ENCODE measurements around the gene PVALB.

The PVALB gene

DNA sequence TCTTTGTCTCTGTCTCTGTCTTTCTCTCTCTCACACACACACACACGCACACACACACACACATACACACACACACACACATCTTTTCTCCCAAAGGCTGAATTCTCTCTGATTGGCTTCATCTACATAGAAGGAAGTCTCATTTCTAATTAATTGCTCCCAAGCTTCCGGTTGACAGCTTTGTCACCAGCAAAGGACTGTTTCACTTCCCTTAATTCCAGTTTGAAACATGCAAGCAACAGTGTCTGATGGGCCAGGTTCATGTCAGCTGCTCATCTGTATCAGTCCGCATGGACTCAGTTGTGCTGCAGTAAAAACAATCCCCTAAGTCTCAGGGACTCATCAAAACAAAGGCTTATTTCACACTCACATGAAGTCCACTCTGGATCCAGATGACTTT, 16.2 kb upstream of the PVALB start:
- H2AFZ ChIP-seq (ENCODE audit: low read depth, low read length), result no peak overlapping the region

DNA sequence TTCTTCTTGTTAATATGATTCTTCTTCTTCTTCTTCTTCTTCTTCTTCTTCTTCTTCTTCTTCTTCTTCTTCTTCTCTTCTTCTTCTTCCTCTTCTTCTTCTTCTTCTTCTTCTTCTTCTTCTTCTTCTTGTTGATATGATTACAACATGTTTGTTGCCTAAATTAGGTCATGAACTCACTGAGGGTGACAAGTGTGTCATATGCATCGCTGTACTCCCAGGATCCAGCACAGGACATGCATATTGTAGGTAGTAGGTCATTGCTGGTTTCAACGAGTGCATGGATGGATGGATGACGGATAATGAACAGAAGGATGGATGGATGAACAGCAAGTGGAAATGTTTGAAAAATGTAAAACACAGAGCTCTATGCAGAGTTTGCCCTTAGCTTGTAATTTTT, 14.9 kb upstream of the PVALB start:
- Histone ChIP-seq H3K9me3 (ENCODE audit: low read length) (no peaks in the 10 kb centered on the region), H3K4me1 (ENCODE audit: insufficient read depth, low read length) (peaks cover under 1% of the 10 kb centered on the region), H2AFZ (ENCODE audit: low read depth, low read length) (no peak overlapping the region), H3K36me3 (ENCODE audit: insufficient read depth, low read length) (no peaks in the 10 kb centered on the region), H3K4me3 (ENCODE audit: low read length) (no peak overlapping the region), H3K27me3 (ENCODE audit: insufficient read depth, low read length) (no peaks in the 10 kb centered on the region)

More for the DNA sequence above, 16.2 kb upstream of the PVALB start:
- peaks cover 8% of the 10 kb centered on the region for H3K4me1 ChIP-seq (ENCODE audit: insufficient read depth, low read length)
- peaks cover under 1% of the 10 kb centered on the region for H3K9me3 ChIP-seq (ENCODE audit: low read length)
- H3K36me3 ChIP-seq (ENCODE audit: insufficient read depth, low read length), result no peaks in the 10 kb centered on the region
- H3K4me3 ChIP-seq (ENCODE audit: low read length), result no peak overlapping the region
- no peaks in the 10 kb centered on the region for H3K27me3 ChIP-seq (ENCODE audit: insufficient read depth, low read length)

DNA sequence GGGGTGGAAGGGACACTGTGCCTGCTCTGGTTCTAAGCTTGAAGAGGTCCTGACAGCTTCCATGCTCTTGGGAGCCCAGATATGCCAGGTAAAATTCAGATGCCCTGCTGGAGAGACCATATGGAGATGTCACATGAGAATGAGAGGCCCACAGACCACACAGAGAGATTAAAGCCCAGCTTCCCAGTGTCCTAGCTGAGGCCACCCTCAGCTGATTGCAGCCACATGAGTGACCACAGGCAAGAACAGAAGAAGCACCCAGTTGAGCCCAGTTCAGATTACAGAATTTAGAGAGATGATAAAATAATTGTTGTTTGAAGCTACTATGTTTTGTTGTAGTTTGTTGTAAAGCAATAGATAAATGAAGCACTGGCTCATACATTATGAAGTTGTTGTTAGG, 14.4 kb upstream of the PVALB start:
- Histone ChIP-seq H3K4me1 (ENCODE audit: insufficient read depth, low read length) (no peaks in the 10 kb centered on the region), H3K9me3 (ENCODE audit: low read length) (no peaks in the 10 kb centered on the region), H3K36me3 (ENCODE audit: insufficient read depth, low read length) (no peaks in the 10 kb centered on the region), H3K4me3 (ENCODE audit: low read length) (no peak overlapping the region), H2AFZ (ENCODE audit: low read depth, low read length) (no peak overlapping the region), H3K27me3 (ENCODE audit: insufficient read depth, low read length) (no peaks in the 10 kb centered on the region)

DNA sequence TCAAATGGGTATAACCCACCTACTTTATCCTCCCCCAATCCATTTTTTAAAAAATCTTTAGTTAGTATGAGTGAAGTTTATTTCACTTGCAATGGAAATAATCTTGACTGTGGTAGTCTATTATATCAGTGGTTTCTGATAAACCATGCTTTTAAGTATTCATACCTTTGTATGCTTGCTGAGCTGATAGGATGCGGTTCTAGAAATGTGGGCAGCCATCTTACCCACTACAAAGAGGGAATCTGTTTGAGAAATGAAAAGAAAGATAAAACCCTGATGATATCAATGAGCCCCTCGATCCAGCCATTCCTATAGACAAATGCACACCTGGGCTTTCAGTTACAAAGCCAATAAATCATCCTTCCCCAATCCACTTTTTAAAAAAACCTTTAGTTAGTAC, 13.8 kb upstream of the PVALB start:
- Histone ChIP-seq H3K36me3 (ENCODE audit: insufficient read depth, low read length) (no peaks in the 10 kb centered on the region), H3K9me3 (ENCODE audit: low read length) (no peaks in the 10 kb centered on the region), H3K4me3 (ENCODE audit: low read length) (no peak overlapping the region), H2AFZ (ENCODE audit: low read depth, low read length) (no peak overlapping the region), H3K27me3 (ENCODE audit: insufficient read depth, low read length) (no peaks in the 10 kb centered on the region), H3K4me1 (ENCODE audit: insufficient read depth, low read length) (no peaks in the 10 kb centered on the region)

DNA sequence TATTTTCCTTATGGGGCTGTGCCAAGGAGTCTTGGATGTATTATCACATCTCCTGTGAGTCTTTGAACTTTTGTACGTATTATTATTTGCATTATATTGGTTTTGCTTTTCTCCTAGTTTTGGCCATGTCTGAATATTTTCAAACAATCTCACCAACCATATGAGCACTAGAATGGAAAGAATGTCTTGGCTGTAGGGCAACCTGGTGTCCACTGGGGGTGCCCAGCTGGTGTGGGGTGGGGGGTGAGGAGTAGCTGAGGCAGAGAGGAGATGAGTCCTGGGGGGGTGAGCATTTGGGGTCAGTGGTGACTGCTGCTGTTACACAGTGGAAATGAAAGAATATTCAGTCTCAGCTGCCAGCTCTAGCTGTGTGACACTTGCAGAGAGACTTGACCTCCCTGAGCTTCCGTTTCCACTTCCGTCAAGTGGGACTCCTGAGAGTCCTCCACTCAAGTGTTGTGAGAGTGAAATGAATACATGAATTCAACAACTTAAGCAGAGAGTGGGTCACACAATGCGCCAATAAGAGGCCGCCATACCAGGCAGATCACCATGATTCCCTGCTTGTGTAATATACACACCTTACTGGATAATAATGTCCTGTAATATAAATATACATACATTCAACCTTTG, 12.7 kb upstream of the PVALB start:
- Histone ChIP-seq H3K36me3 (ENCODE audit: insufficient read depth, low read length) (no peaks in the 10 kb centered on the region), H2AFZ (ENCODE audit: low read depth, low read length) (no peak overlapping the region), H3K27me3 (ENCODE audit: insufficient read depth, low read length) (no peaks in the 10 kb centered on the region), H3K4me1 (ENCODE audit: insufficient read depth, low read length) (no peaks in the 10 kb centered on the region), H3K4me3 (ENCODE audit: low read length) (no peak overlapping the region), H3K9me3 (ENCODE audit: low read length) (no peaks in the 10 kb centered on the region)

DNA sequence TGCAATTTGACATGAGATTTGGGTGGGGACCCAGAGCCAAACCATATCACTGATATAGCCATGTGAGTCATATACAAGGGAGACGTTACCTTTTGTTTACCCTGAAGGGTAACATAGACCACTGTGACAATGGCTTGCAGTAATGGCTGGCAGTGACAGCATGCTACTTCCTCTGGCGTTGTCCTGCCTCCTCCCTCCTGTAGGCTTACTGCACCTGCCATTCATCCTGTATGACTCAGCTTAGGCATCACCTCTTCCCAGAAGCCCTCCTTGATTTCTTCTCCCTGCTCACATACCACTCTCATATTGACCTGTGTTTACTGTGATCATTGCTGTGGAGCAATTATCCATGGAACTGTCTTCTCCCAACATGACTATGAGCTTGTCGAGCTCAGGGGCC, 12.0 kb upstream of the PVALB start:
- Histone ChIP-seq H2AFZ (ENCODE audit: low read depth, low read length) (no peak overlapping the region), H3K36me3 (ENCODE audit: insufficient read depth, low read length) (no peaks in the 10 kb centered on the region), H3K4me1 (ENCODE audit: insufficient read depth, low read length) (no peaks in the 10 kb centered on the region), H3K27me3 (ENCODE audit: insufficient read depth, low read length) (no peaks in the 10 kb centered on the region), H3K9me3 (ENCODE audit: low read length) (no peaks in the 10 kb centered on the region), H3K4me3 (ENCODE audit: low read length) (no peak overlapping the region)

DNA sequence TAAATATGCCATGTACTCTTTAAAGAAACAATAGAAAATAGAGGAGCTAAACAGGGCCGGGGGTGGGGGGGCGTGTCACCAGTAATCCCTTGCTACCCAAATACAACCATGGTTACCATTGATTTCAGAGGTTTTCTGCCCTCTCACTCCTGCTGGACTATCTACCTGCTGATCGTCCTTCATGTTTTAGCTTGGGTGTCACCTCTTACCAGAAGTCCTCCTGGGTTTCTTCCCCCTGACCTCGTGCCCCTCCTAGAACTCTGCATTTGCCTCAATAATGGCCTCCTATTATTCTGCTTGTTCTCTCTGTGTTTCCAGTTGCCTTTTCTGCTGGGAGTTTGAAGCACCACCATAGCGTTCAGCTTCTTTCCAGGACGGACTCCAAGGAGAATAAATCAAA, 9.4 kb upstream of the PVALB start:
- H3K4me3 ChIP-seq (ENCODE audit: low read length), result no peak overlapping the region

DNA sequence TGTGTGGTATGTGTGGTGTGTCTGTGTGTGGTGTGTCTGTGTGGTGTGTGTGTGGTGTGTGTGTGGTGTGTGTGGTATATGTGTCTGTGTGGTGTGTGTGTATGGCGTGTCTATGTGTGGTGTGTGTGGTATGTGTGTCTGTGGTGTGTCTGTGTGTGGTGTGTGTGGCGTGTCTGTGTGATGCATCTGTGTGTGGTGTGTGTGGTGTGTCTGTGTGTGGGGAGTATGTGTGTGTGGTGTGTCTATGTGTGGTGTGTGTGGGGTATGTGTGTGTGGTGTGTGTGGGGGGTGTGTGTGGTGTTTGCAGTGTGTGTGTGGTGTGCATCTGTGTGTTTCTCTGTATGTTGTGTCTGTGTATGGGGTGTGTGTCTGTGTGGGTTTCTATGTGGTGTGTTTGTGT, 7.8 kb upstream of the PVALB start:
- peaks cover 10% of the 10 kb centered on the region for H3K27me3 ChIP-seq (ENCODE audit: insufficient read depth, low read length)

More for the DNA sequence above, 9.4 kb upstream of the PVALB start:
- H3K27me3 ChIP-seq (ENCODE audit: insufficient read depth, low read length), result peaks cover under 1% of the 10 kb centered on the region
- no peak overlapping the region for H2AFZ ChIP-seq (ENCODE audit: low read depth, low read length)
- H3K9me3 ChIP-seq (ENCODE audit: low read length), result no peaks in the 10 kb centered on the region
- H3K36me3 ChIP-seq (ENCODE audit: insufficient read depth, low read length), result no peaks in the 10 kb centered on the region
- H3K4me1 ChIP-seq (ENCODE audit: insufficient read depth, low read length), result no peaks in the 10 kb centered on the region

DNA sequence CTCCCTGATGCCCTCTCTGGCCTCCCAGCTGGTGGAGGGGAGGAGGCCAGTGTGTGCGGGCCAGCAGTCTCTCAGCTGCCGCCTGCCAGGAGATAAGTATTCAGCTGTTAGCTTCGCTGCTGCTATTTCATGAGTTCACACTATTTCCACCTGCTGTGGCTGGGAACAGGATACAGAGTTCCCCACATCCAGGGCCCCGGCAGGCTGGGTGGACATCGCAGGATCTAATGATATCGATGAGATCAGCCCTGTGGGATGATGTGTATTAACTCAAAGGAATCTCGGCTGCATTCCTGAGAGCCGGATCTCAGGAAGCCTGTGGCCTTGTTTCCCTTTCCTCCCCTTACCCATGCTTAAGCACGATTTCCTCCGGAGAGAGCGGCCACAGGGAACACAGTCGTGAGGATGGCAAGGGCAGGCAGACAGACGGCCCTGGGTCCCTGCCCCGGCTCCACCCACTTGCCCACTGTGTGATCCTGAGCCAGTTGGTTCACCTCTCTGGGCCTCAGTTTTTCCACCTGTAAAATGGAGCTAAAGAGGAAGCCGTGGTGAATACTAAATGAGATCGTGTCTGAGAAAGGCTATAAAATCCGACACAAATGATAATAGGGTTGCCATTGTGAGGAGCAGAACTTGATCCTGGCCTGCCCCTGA, 6.5 kb upstream of the PVALB start:
- Histone ChIP-seq H3K36me3 (ENCODE audit: insufficient read depth, low read length) (no peaks in the 10 kb centered on the region), H3K9me3 (ENCODE audit: low read length) (no peaks in the 10 kb centered on the region), H2AFZ (ENCODE audit: low read depth, low read length) (no peak overlapping the region), H3K4me1 (ENCODE audit: insufficient read depth, low read length) (no peaks in the 10 kb centered on the region), H3K27me3 (ENCODE audit: insufficient read depth, low read length) (peaks cover 20% of the 10 kb centered on the region), H3K4me3 (ENCODE audit: low read length) (no peak overlapping the region)

More for the DNA sequence above, 7.8 kb upstream of the PVALB start:
- Histone ChIP-seq H3K4me3 (ENCODE audit: low read length) (no peak overlapping the region), H3K9me3 (ENCODE audit: low read length) (no peaks in the 10 kb centered on the region), H3K36me3 (ENCODE audit: insufficient read depth, low read length) (no peaks in the 10 kb centered on the region), H2AFZ (ENCODE audit: low read depth, low read length) (no peak overlapping the region), H3K4me1 (ENCODE audit: insufficient read depth, low read length) (no peaks in the 10 kb centered on the region)

DNA sequence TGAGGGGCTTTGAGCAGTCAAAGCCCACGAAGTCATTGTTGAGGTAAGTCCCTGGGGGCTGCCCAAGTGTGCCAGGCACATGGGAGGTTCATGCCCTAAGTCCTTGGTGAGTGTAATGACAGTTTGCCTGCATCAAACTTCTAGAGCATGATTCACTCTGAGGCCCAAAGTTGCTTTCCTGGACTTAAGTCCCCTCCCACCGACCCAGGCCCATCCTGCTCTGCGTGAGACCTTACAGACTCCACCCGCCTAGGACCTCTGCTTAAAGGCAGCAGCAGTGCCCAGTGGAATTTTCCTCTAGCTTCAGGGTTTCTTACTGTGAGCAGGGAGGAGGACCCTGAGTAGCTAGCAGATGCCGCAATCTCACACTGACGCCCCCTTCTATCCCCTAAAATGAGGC, 5.7 kb upstream of the PVALB start:
- Histone ChIP-seq H3K9me3 (ENCODE audit: low read length) (no peaks in the 10 kb centered on the region), H3K27me3 (ENCODE audit: insufficient read depth, low read length) (peaks cover 27% of the 10 kb centered on the region), H3K36me3 (ENCODE audit: insufficient read depth, low read length) (no peaks in the 10 kb centered on the region), H2AFZ (ENCODE audit: low read depth, low read length) (no peak overlapping the region), H3K4me3 (ENCODE audit: low read length) (no peak overlapping the region), H3K4me1 (ENCODE audit: insufficient read depth, low read length) (no peaks in the 10 kb centered on the region)

DNA sequence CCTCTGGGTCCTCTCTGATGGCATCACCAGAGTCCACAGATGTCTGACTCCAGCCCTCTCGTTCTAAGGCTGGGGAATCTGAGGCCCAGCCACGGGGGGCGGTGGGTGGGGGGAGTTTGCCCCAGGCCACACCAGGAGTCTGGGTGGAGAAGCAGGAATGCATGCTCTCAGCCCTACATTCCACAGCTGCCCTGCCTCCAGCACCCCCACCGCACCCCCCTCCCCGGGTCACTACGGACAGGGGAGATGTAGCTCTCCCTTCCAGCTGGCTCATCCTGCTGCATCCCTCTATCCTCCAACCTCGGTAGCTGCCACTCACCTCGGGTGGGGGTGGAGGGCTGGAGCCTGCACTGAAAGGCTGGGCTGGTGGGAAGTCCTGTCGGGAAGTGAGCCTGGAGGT, 2.3 kb upstream of the PVALB start:
- H3K27me3 ChIP-seq (ENCODE audit: insufficient read depth, low read length), result peaks cover 58% of the 10 kb centered on the region
- H3K4me1 ChIP-seq (ENCODE audit: insufficient read depth, low read length), result peaks cover 11% of the 10 kb centered on the region
- H2AFZ ChIP-seq (ENCODE audit: low read depth, low read length), result no peak overlapping the region
- no peak overlapping the region for H3K4me3 ChIP-seq (ENCODE audit: low read length)
- no peaks in the 10 kb centered on the region for H3K36me3 ChIP-seq (ENCODE audit: insufficient read depth, low read length)
- H3K9me3 ChIP-seq (ENCODE audit: low read length), result no peaks in the 10 kb centered on the region

DNA sequence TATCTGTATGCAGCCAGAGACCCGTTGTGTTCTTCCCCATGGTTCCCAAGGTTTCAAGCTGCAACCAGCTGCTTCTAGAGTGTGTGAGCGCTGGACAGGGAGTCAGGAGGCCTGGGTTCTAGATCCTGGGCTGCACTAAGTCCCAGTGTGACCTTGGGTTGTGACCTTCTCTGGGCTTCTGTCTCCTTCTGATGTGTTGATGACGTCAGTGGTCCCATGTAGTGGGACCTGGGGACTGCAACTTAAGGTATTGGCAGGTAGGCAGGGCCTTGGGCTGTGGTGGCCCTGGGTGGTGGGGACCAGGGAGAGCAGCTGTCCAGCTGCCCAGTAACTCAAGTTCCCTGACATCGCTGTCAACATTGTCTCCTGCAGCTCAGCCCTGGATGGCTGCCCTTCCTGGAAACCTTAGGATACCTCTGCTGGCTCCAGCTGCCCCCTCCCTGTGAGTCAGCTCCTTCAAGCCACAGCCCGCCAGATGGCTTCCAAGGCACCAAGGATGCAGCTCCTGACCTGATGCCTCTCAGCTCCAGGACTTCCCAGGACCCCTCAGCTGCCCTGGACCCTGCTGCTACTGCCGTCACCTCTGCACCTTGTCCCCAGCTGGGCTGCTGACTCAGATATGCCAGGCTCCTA, 1.3 kb upstream of the PVALB start:
- Histone ChIP-seq H3K4me1 (ENCODE audit: insufficient read depth, low read length) (peaks cover 11% of the 10 kb centered on the region), H3K27me3 (ENCODE audit: insufficient read depth, low read length) (peaks cover 58% of the 10 kb centered on the region), H3K4me3 (ENCODE audit: low read length) (no peak overlapping the region), H2AFZ (ENCODE audit: low read depth, low read length) (no peak overlapping the region), H3K9me3 (ENCODE audit: low read length) (no peaks in the 10 kb centered on the region), H3K36me3 (ENCODE audit: insufficient read depth, low read length) (no peaks in the 10 kb centered on the region)

DNA sequence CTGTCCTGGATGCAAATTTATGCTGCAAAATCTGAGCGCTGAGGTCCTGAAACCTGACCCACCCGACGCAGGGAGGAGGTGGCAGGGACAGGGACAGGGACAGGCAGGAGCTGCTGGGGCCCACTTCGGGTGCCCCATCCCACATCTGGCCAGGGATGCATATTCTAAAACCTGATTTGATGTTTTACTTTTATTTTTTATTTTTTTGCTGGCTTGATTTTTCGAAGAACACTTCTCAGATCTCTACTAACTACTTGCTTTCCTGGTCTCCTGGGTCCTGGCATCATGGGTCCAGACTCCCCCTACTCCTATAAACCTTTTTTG, 652 bp upstream of the PVALB start:
- H3K9me3 ChIP-seq (ENCODE audit: low read length), result no peaks in the 10 kb centered on the region
- H2AFZ ChIP-seq (ENCODE audit: low read depth, low read length), result no peak overlapping the region
- H3K36me3 ChIP-seq (ENCODE audit: insufficient read depth, low read length), result no peaks in the 10 kb centered on the region
- H3K4me3 ChIP-seq (ENCODE audit: low read length), result no peak overlapping the region
- peaks cover 58% of the 10 kb centered on the region for H3K27me3 ChIP-seq (ENCODE audit: insufficient read depth, low read length)
- H3K4me1 ChIP-seq (ENCODE audit: insufficient read depth, low read length), result peaks cover 11% of the 10 kb centered on the region

DNA sequence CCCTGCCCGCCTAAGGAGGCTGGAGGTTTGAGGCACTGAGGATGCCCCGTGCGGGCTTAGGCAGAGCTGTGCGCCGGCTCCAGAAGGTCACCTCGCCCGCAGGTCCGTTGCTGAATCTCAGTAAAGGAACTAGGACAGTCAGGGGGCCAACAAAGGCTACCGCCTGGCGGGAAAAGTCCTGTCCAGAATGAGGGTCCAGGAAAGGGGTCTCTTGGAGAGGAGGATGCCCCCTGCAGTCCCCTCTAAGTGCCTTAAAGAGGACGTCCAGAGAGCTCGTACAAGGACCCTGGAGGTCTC, 548 bp downstream of the PVALB start:
- Histone ChIP-seq H2AFZ (ENCODE audit: low read depth, low read length) (no peak overlapping the region), H3K4me3 (ENCODE audit: low read length) (peak overlapping the region; percentile 29), H3K4me1 (ENCODE audit: insufficient read depth, low read length) (peaks cover 11% of the 10 kb centered on the region), H3K27me3 (ENCODE audit: insufficient read depth, low read length) (peaks cover 58% of the 10 kb centered on the region), H3K9me3 (ENCODE audit: low read length) (no peaks in the 10 kb centered on the region), H3K36me3 (ENCODE audit: insufficient read depth, low read length) (no peaks in the 10 kb centered on the region)
